GM23338 (cell line): Measurements from ENCODE around the gene GSX2. TPM values are rescaled to one million over a fixed set of nuclear protein-coding genes. Genes with fewer than 3 reads are reported as not detected.

ENCODE experiments used
- ATAC-seq: fragments of 200-7000 bp; cut with Tn5 transposase; 3 replicates; pipeline ENCODE4 v1.9.1; 2020
- DNase-seq: peaks from one replicate; pipeline ENCODE4 v3.0.0-alpha.2; 2015; ENCODE audit warnings: low spot score
- H2AFZ ChIP-seq: fragments of 200-600 bp; sonication (generic); 2 replicates; pipeline ENCODE4 v1.8.0; 2016; ENCODE audit warnings: antibody characterized with exemption, mild to moderate bottlenecking, moderate library complexity
- H3F3A ChIP-seq: fragments of 200-600 bp; sonication (generic); replicated peaks from 2 replicates; pipeline ENCODE4 v1.8.0; 2017; ENCODE audit warnings: antibody characterized with exemption, mixed run types, low read depth
- H3K27ac ChIP-seq: fragments of 200-600 bp; sonication (generic); 2 replicates; pipeline ENCODE4 v1.6.1; 2016; ENCODE audit warnings: low read depth
- H3K27me3 ChIP-seq: fragments of 200-600 bp; sonication (generic); 2 replicates; pipeline ENCODE4 v1.8.0; 2016; ENCODE audit warnings: mild to moderate bottlenecking, mixed run types, moderate library complexity; ENCODE audit not compliant: insufficient read depth
- H3K36me3 ChIP-seq: fragments of 200-600 bp; sonication (generic); 2 replicates; pipeline ENCODE4 v1.8.0; 2016; ENCODE audit warnings: mild to moderate bottlenecking; ENCODE audit not compliant: insufficient read depth
- H3K4me1 ChIP-seq: fragments of 200-600 bp; sonication (generic); 2 replicates; pipeline ENCODE4 v1.8.0; 2016; ENCODE audit warnings: mild to moderate bottlenecking, moderate library complexity; ENCODE audit not compliant: insufficient read depth
- H3K4me2 ChIP-seq: fragments of 200-600 bp; sonication (generic); 2 replicates; pipeline ENCODE4 v1.7.1; 2017; ENCODE audit warnings: mixed run types
- H3K4me3 ChIP-seq: fragments of 200-600 bp; sonication (generic); 2 replicates; pipeline ENCODE4 v1.6.1; 2016; ENCODE audit warnings: mixed run types
- H3K79me2 ChIP-seq: fragments of 200-600 bp; sonication (generic); replicated peaks from 2 replicates; pipeline ENCODE4 v1.8.0; 2017; ENCODE audit warnings: mild to moderate bottlenecking; ENCODE audit not compliant: insufficient read depth
- H3K9me2 ChIP-seq: fragments of 200-600 bp; sonication (generic); 2 replicates; pipeline ENCODE4 v1.8.0; 2017; ENCODE audit not compliant: insufficient read depth
- H4K20me1 ChIP-seq: fragments of 200-600 bp; sonication (generic); replicated peaks from 2 replicates; pipeline ENCODE4 v1.8.0; 2017; ENCODE audit warnings: mild to moderate bottlenecking; ENCODE audit not compliant: insufficient read depth
- H3K27ac Mint-ChIP-seq: 2 replicates; pipeline ENCODE4 v1.8.0; 2020; ENCODE audit warnings: inconsistent platforms, mild to moderate bottlenecking, moderate library complexity, mixed read lengths
- H3K27me3 Mint-ChIP-seq: 3 replicates; pipeline ENCODE4 v1.8.0; 2022; ENCODE audit warnings: low read depth, mild to moderate bottlenecking, moderate library complexity, mixed read lengths, inconsistent platforms; ENCODE audit not compliant: insufficient read depth, poor library complexity
- H3K36me3 Mint-ChIP-seq: 3 replicates; pipeline ENCODE4 v1.8.0; 2021; ENCODE audit warnings: low read depth, mild to moderate bottlenecking, inconsistent platforms, moderate library complexity, mixed read lengths
- H3K4me1 Mint-ChIP-seq: 3 replicates; pipeline ENCODE4 v1.8.0; 2020; ENCODE audit warnings: mild to moderate bottlenecking, inconsistent platforms, mixed read lengths
- H3K4me3 Mint-ChIP-seq: 3 replicates; pipeline ENCODE4 v1.8.0; 2021; ENCODE audit warnings: moderate library complexity, mild to moderate bottlenecking, inconsistent platforms, mixed read lengths
- H3K9me3 Mint-ChIP-seq: 3 replicates; pipeline ENCODE4 v1.8.0; 2020; ENCODE audit warnings: moderate library complexity, mild to moderate bottlenecking, inconsistent platforms, mixed read lengths
- CREB1 ChIP-seq: fragments of 250-450 bp; sonication (Bioruptor Pico); IDR thresholded peaks from 2 replicates; pipeline ENCODE4 v1.5.0; 2020; ENCODE audit warnings: low read depth, mild to moderate bottlenecking, moderate library complexity
- CTCF ChIP-seq, 2 experiments: fragments of 200-600 bp in 1 of 2; sonication (generic) in 1 of 2; conservative IDR thresholded peaks; 2 replicates each; pipeline versions ENCODE4 v1.5.1 to v1.6.1; 2016 to 2017; ENCODE audit warnings: antibody characterized with exemption in 2 of 2, low read depth in 2 of 2, mild to moderate bottlenecking in 2 of 2, moderate library complexity in 1 of 2
- EZH2 ChIP-seq: fragments of 200-600 bp; sonication (generic); IDR thresholded peaks from one replicate; pipeline ENCODE4 v1.8.0; 2017; ENCODE audit warnings: antibody characterized with exemption, mild to moderate bottlenecking, low read depth; ENCODE audit not compliant: unreplicated experiment
- POLR2AphosphoS5 ChIP-seq: IDR thresholded peaks from 2 replicates; pipeline ENCODE4 v1.6.1; 2016; ENCODE audit warnings: antibody characterized with exemption, low read depth
- REST ChIP-seq: IDR thresholded peaks from one replicate; pipeline ENCODE4 v1.6.1; 2018; ENCODE audit warnings: antibody characterized with exemption; ENCODE audit not compliant: unreplicated experiment
- STAT1 ChIP-seq: IDR thresholded peaks from one replicate; pipeline ENCODE4 v1.6.1; 2016; ENCODE audit warnings: antibody characterized with exemption; ENCODE audit not compliant: unreplicated experiment
- ZNF462 ChIP-seq: fragments of 250-450 bp; sonication (Bioruptor Pico); IDR thresholded peaks from 2 replicates; pipeline ENCODE4 v1.5.0; 2020; ENCODE audit warnings: mild to moderate bottlenecking, moderate library complexity
- polyA plus RNA-seq: library from polyadenylated mRNA; unstranded; fragments of >200 nt; fragmentation: Nextera tagmentation; extraction: Ambion mirVana; gene quantifications from 2 replicates; pipeline ENCODE4 v1.2.1, GENCODE V29; 2016
- total RNA-seq: library from RNA; depleted of rRNA; stranded (reverse); fragments of >200 nt; shearing (Covaris generic); gene quantifications from 2 replicates; pipeline ENCODE4 v1.2.3, GENCODE V29; 2014
- TF ChIP-seq, protein P1 (sequence below): IDR thresholded peaks from 2 replicates; pipeline ENCODE4 v1.6.1; 2016; ENCODE audit warnings: antibody characterized with exemption

GSX2 gene
- total and polyA plus RNA-seq, 2 experiments from 2014 or later: 0.34 TPM; not detected in 1

- ATAC-seq (no peak), DNase-seq (no peak)
- Mint-ChIP-seq H3K27ac (no peak overlapping the region), H3K4me1 (no peaks in the 10 kb centered on the region), H3K27me3 (peaks cover 2% of the 10 kb centered on the region), H3K4me3 (no peak overlapping the region), H3K36me3 (no peaks in the 10 kb centered on the region), H3K9me3 (no peaks in the 10 kb centered on the region)
- Histone ChIP-seq H4K20me1 (no peaks in the 10 kb centered on the region), H3K27me3 (no peaks in the 10 kb centered on the region), H3F3A (no peaks in the 10 kb centered on the region), H3K79me2 (no peaks in the 10 kb centered on the region), H2AFZ (no peak overlapping the region), H3K27ac (no peak overlapping the region), H3K4me1 (no peaks in the 10 kb centered on the region), H3K36me3 (no peaks in the 10 kb centered on the region), H3K4me3 (no peak overlapping the region), H3K9me2 (no peaks in the 10 kb centered on the region), H3K4me2 (no peak overlapping the region)
- no peak for TF ChIP-seq STAT1
These were observed 19.1 kb downstream of the GSX2 start for GRCh38 chr4:54118850-54119589.

DNA sequence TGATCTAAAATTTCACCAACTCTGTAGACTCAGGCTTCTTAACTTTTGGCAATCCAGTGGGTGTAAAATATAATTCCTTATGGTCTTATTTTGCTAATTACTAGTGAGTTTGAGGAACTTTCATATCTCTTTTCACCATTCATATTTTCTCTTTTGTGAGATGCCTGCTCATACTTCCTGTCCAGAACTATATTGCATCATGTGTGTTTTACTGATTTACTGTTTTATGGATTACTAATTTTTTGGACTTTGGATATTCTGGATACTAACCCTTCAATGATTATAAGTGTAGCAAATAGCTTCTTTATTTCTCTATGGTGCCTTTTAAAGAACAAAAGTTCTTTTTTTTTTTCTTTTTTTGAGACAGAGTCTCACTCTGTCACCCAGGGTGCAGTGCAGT, 20.6 kb downstream of the GSX2 start:
- no peak overlapping the region for H3K4me2 ChIP-seq
- H3K27ac Mint-ChIP-seq: no peak overlapping the region
- H3K4me3 Mint-ChIP-seq: no peak overlapping the region
- H3K36me3 Mint-ChIP-seq: no peaks in the 10 kb centered on the region
- no peaks in the 10 kb centered on the region for H3K9me3 Mint-ChIP-seq
- no peaks in the 10 kb centered on the region for H3K36me3 ChIP-seq
- no peak for ATAC-seq
- no peaks in the 10 kb centered on the region for H3K27me3 ChIP-seq
- peaks cover 2% of the 10 kb centered on the region for H3K27me3 Mint-ChIP-seq
- H2AFZ ChIP-seq: no peak overlapping the region
- H3K9me2 ChIP-seq: no peaks in the 10 kb centered on the region
- no peak overlapping the region for H3K27ac ChIP-seq
- peaks cover 5% of the 10 kb centered on the region; the same call in 2 of the 3 replicates for H3K4me1 Mint-ChIP-seq
- no peaks in the 10 kb centered on the region for H4K20me1 ChIP-seq
- H3K4me1 ChIP-seq: peaks cover 6% of the 10 kb centered on the region; the same call in 1 of the 2 replicates
- H3K4me3 ChIP-seq: no peak overlapping the region
- no peaks in the 10 kb centered on the region for H3F3A ChIP-seq
- no peak for DNase-seq
- no peaks in the 10 kb centered on the region for H3K79me2 ChIP-seq
- TF ChIP-seq STAT1 (no peak), POLR2AphosphoS5 (no peak), EZH2 (no peak), ZNF462 (no peak), CREB1 (CRISPR knock-in tag) (no peak), CTCF (conservative IDR thresholded peaks at IDR 0.05; ENCODE audit: low read depth in 2 of 2) (no peak), REST (no peak)
- TF ChIP-seq, protein P1, sequence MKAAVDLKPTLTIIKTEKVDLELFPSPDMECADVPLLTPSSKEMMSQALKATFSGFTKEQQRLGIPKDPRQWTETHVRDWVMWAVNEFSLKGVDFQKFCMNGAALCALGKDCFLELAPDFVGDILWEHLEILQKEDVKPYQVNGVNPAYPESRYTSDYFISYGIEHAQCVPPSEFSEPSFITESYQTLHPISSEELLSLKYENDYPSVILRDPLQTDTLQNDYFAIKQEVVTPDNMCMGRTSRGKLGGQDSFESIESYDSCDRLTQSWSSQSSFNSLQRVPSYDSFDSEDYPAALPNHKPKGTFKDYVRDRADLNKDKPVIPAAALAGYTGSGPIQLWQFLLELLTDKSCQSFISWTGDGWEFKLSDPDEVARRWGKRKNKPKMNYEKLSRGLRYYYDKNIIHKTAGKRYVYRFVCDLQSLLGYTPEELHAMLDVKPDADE: no peak
